GM18870 (cell line): Measurements from ENCODE around the gene LPIN1.
"Not testable (repeated sequence)": the region's sequence is repeated elsewhere in the genome, so short reads cannot be mapped to it uniquely, and the experiment has no call there.

Experiments used
- ATAC-seq: cut with Tn5 transposase; IDR thresholded peaks from one replicate; pipeline ENCODE4 v1.9.1; 2021; ENCODE audit warnings: moderate library complexity; ENCODE audit not compliant: unreplicated experiment

LPIN1 gene

GRCh38 chr2:11713815-11714214, 32.6 kb upstream of the LPIN1 start:
- ATAC-seq, result no peak

GRCh38 chr2:11715987-11716652, 30.3 kb upstream of the LPIN1 start:
- no peak for ATAC-seq

- ATAC-seq, result no peak
Measured at GRCh38 chr2:11716689-11717321, 29.6 kb upstream of the LPIN1 start.

- ATAC-seq, result no peak
Measured at GRCh38 chr2:11717623-11718022, 28.8 kb upstream of the LPIN1 start.

- ATAC-seq, result no peak
Measured at GRCh38 chr2:11718606-11719005, 27.8 kb upstream of the LPIN1 start.

GRCh38 chr2:11719230-11719977, 27.0 kb upstream of the LPIN1 start:
- ATAC-seq, result no peak

- no peak for ATAC-seq
Measured at GRCh38 chr2:11720752-11721151, 25.7 kb upstream of the LPIN1 start.

GRCh38 chr2:11722292-11723060, 24.0 kb upstream of the LPIN1 start:
- ATAC-seq, result no peak

- no peak for ATAC-seq
Measured at GRCh38 chr2:11723061-11723371, 23.4 kb upstream of the LPIN1 start.

GRCh38 chr2:11724151-11724550, 22.3 kb upstream of the LPIN1 start:
- no peak for ATAC-seq

GRCh38 chr2:11726384-11726783, 20.0 kb upstream of the LPIN1 start:
- ATAC-seq, result no peak

GRCh38 chr2:11729362-11730212, 16.8 kb upstream of the LPIN1 start:
- ATAC-seq, result no peak

- not testable (repeated sequence) for ATAC-seq
Measured at GRCh38 chr2:11731214-11731984, 15.0 kb upstream of the LPIN1 start.

- no peak for ATAC-seq
Measured at GRCh38 chr2:11732587-11732986, 13.8 kb upstream of the LPIN1 start.

GRCh38 chr2:11737852-11738251, 8.6 kb upstream of the LPIN1 start:
- not testable (repeated sequence) for ATAC-seq

- no peak for ATAC-seq
Measured at GRCh38 chr2:11738589-11739436, 7.6 kb upstream of the LPIN1 start.

GRCh38 chr2:11740723-11741122, 5.7 kb upstream of the LPIN1 start:
- ATAC-seq, result no peak

GRCh38 chr2:11742317-11742701, 4.1 kb upstream of the LPIN1 start:
- no peak for ATAC-seq
